Ectodermal cell (in vitro differentiated cells): Measurements from ENCODE around the gene LMO1.

Experiments
- H3K27ac ChIP-seq: 2 replicates; pipeline ENCODE4 v1.7.0; 2013; ENCODE audit warnings: mild to moderate bottlenecking, low read depth, low read length; ENCODE audit not compliant: insufficient read depth, poor library complexity, severe bottlenecking
- H3K27me3 ChIP-seq: 2 replicates; pipeline ENCODE4 v1.7.0; 2013; ENCODE audit warnings: mild to moderate bottlenecking, low read length; ENCODE audit not compliant: insufficient read depth, control insufficient read depth, poor library complexity, severe bottlenecking
- H3K36me3 ChIP-seq: one replicate; pipeline ENCODE4 v1.7.0; 2013; ENCODE audit warnings: low read length; ENCODE audit not compliant: control insufficient read depth, insufficient read depth
- H3K4me1 ChIP-seq: one replicate; pipeline ENCODE4 v1.7.0; 2013; ENCODE audit warnings: low read length; ENCODE audit not compliant: control insufficient read depth, insufficient read depth
- H3K4me3 ChIP-seq: 2 replicates; pipeline ENCODE4 v1.7.0; 2013; ENCODE audit warnings: low read depth, low read length, control low read depth; ENCODE audit not compliant: insufficient read depth
- H3K9me3 ChIP-seq: 2 replicates; pipeline ENCODE4 v1.7.0; 2013; ENCODE audit warnings: mild to moderate bottlenecking, low read length, moderate library complexity; ENCODE audit not compliant: control insufficient read depth
- WGBS, 2 experiments: methylation state at CpG; one replicate each; pipeline ENCODE4 v1.1.7; 2013; ENCODE audit warnings: missing lambda C conversion rate in 2 of 2; 5-methylcytosine and 5-hydroxymethylcytosine counted together

LMO1 gene

GRCh38 chr11:8220261-8221045, 43.2 kb downstream of the LMO1 start:
- H3K27ac ChIP-seq = no peak overlapping the region
- H3K9me3 ChIP-seq = no peaks in the 10 kb centered on the region
- H3K4me1 ChIP-seq = no peaks in the 10 kb centered on the region
- no peaks in the 10 kb centered on the region for H3K27me3 ChIP-seq
- 88 to 89% methylated on average over 11 of the region's 11 CpGs for WGBS, 2 experiments
- H3K4me3 ChIP-seq = no peak overlapping the region
- H3K36me3 ChIP-seq = no peaks in the 10 kb centered on the region

GRCh38 chr11:8219257-8220021, 44.2 kb downstream of the LMO1 start:
- Histone ChIP-seq H3K27me3 (no peaks in the 10 kb centered on the region), H3K4me1 (no peaks in the 10 kb centered on the region), H3K36me3 (no peaks in the 10 kb centered on the region), H3K27ac (no peak overlapping the region), H3K9me3 (no peaks in the 10 kb centered on the region), H3K4me3 (no peak overlapping the region)
- WGBS, 2 experiments = 87 to 89% methylated on average over 16 of the region's 16 CpGs

GRCh38 chr11:8218840-8219239, 44.8 kb downstream of the LMO1 start:
- Histone ChIP-seq H3K36me3 (no peaks in the 10 kb centered on the region), H3K27me3 (no peaks in the 10 kb centered on the region), H3K4me1 (no peaks in the 10 kb centered on the region), H3K9me3 (no peaks in the 10 kb centered on the region), H3K27ac (no peak overlapping the region), H3K4me3 (no peak overlapping the region)
- WGBS, 2 experiments = 84 to 87% methylated on average over 11 of the region's 11 CpGs

DNA sequence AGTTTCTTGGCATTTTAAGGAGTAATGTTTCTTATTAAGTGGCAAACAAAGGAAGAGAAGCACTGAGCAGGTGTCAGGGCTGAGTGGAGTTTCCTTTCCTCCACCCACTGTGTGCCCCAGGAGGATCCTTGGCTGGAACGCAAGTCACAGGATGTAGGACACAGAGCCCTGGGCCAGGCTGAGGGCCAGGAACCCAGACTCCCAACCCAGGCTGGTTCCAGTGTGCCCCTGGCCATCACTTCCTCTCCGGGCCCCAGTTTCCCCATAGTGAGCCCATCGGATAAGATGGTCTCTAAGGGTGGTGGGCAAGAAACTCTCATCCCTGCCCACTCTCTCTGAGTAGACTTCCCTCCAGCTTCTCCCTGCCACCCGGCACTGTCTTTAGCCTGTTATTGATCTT, 45.3 kb downstream of the LMO1 start:
- 87 to 95% methylated on average over 4 of the region's 4 CpGs for WGBS, 2 experiments
- Histone ChIP-seq H3K36me3 (no peaks in the 10 kb centered on the region), H3K27ac (no peak overlapping the region), H3K4me3 (no peak overlapping the region), H3K27me3 (no peaks in the 10 kb centered on the region), H3K4me1 (no peaks in the 10 kb centered on the region), H3K9me3 (no peaks in the 10 kb centered on the region)

GRCh38 chr11:8217926-8218325, 45.8 kb downstream of the LMO1 start:
- no peaks in the 10 kb centered on the region for H3K36me3 ChIP-seq
- no peak overlapping the region for H3K27ac ChIP-seq
- 91 to 92% methylated on average over 11 of the region's 11 CpGs for WGBS, 2 experiments
- no peak overlapping the region for H3K4me3 ChIP-seq
- H3K4me1 ChIP-seq = no peaks in the 10 kb centered on the region
- H3K27me3 ChIP-seq = no peaks in the 10 kb centered on the region
- no peaks in the 10 kb centered on the region for H3K9me3 ChIP-seq

GRCh38 chr11:8217136-8217535, 46.5 kb downstream of the LMO1 start:
- 87 to 93% methylated on average over 4 of the region's 4 CpGs for WGBS, 2 experiments
- Histone ChIP-seq H3K36me3 (no peaks in the 10 kb centered on the region), H3K4me3 (no peak overlapping the region), H3K4me1 (no peaks in the 10 kb centered on the region), H3K9me3 (no peaks in the 10 kb centered on the region), H3K27ac (no peak overlapping the region), H3K27me3 (no peaks in the 10 kb centered on the region)

GRCh38 chr11:8213376-8213775, 50.3 kb downstream of the LMO1 start:
- Histone ChIP-seq H3K27ac (no peak overlapping the region), H3K4me3 (no peak overlapping the region), H3K4me1 (no peaks in the 10 kb centered on the region), H3K27me3 (no peaks in the 10 kb centered on the region), H3K9me3 (no peaks in the 10 kb centered on the region), H3K36me3 (no peaks in the 10 kb centered on the region)
- 90% methylated on average over 4 of the region's 4 CpGs for WGBS, 2 experiments

DNA sequence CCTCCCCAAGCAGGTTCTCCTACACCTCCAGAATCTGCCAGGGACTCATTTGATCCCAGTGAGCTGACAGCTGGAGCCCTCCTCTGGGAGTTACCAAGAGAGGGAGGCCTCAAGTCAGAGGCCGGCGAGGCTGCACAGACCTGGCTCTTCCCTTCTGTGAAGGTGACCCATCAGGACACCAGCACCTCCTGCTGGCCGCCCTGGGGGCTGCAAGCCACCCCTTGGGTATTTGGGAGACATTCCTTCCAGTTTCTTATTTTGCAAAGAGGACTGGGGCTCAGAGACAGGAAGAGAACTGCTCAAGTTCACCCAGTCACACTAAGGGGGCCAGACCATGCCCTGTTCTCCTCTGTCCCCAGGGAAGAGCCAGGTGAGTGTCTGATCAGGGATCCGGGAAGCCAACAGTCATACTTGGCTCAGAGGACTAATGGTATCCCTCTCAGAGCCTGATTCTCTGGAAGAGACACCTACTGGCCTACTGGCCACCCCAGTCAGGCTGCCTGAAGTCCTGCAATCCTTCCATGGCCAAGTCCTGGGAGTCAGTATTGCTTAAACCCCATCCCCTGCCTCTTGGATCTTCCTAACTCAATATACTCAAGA, 54.4 kb downstream of the LMO1 start:
- WGBS, 2 experiments = 79 to 83% methylated on average over 4 of the region's 4 CpGs
- no peaks in the 10 kb centered on the region for H3K36me3 ChIP-seq
- no peak overlapping the region for H3K4me3 ChIP-seq
- H3K4me1 ChIP-seq = peaks cover 12% of the 10 kb centered on the region
- no peak overlapping the region for H3K27ac ChIP-seq
- no peaks in the 10 kb centered on the region for H3K27me3 ChIP-seq
- H3K9me3 ChIP-seq = no peaks in the 10 kb centered on the region

DNA sequence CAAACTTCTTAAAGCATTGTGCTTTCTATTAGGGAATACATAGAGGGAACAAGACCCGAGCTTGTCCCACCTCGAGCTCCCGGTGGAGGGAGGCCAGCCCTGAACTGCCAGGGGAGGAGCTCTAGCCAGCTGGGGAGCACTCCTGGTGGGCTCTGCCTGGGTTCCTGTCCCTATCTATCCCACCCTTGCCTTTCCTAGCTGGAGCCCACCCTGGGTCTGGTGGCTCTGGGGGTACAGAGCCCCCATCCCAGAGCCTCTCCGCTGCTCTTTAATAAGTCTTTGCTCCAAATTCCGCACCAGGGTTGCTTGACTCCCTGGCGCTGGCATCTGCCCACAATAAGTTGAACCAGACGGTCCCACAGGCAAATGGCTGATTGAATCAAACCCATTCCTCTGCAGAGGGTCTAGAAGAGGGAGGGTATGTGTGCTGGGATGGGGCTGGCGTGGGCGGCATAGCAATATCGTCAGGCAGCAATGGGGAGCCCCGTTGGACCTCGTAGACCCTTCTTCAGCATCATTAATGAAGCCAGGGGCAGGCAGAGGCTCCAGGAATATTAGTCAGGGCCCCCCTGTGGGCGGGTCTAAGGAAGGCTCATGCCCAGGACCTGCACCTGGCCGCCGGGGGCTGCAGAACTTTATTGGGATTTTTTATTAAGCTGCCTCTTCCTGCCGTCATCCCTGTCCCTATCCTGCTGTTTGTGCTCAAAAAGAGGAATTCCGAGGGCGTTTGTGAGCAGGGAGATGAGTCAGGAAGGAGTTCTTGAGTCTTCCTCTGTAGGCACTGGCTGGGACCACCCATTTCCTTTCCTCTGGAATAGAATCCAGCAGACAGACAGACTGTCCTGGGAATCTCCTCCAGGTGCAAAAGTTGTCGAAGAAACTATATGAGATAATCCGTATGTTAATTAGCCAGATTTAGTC, 56.3 kb downstream of the LMO1 start:
- no peaks in the 10 kb centered on the region for H3K27me3 ChIP-seq
- H3K36me3 ChIP-seq = no peaks in the 10 kb centered on the region
- peaks cover 12% of the 10 kb centered on the region for H3K4me1 ChIP-seq
- no peak overlapping the region for H3K4me3 ChIP-seq
- H3K9me3 ChIP-seq = no peaks in the 10 kb centered on the region
- peak overlapping the region; percentile 45 for H3K27ac ChIP-seq
- 60 to 61% methylated on average over 20 of the region's 20 CpGs for WGBS, 2 experiments
